Stimulated activated CD8-positive, alpha-beta memory T cell treated with anti-CD3 and anti-CD28 coated beads, Interleukin-2, amount 100 ng/mL, for 1 hour (primary cell): Measurements from ENCODE around the gene HSD3B1.
"Not testable (repeated sequence)": the region's sequence is repeated elsewhere in the genome, so short reads cannot be mapped to it uniquely, and the experiment has no call there.

ENCODE experiments used
- DNase-seq, 2 donors: peaks; one replicate each; pipeline ENCODE4 v3.0.0-alpha.2; 2020; ENCODE audit warnings: low read depth in 2 of 2

Gene HSD3B1

DNA sequence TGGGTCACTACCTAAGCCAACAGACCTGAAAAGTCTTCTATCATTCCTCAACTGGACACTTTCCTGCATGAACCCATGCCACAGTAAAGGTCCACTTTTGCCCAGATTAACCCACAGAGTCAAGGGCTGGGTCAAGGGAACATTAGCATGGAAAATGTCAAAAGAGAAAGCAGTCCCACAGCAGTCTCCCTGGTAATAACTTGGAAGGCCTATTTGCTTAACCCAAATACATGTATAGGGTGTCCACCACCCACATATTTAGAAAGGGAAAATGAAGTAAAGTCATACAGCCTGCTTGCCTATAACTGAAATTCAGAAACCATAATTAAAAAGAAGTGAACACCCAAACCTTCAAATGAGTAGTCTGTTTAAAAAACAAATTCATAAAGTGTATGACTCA is 16.1 kb upstream of the HSD3B1 start:
- DNase-seq: no peak

GRCh38 chr1:119492763-119493162 is 14.2 kb upstream of the HSD3B1 start:
- DNase-seq: no peak

GRCh38 chr1:119504831-119505230 is 2.2 kb upstream of the HSD3B1 start:
- no peak for DNase-seq

DNA sequence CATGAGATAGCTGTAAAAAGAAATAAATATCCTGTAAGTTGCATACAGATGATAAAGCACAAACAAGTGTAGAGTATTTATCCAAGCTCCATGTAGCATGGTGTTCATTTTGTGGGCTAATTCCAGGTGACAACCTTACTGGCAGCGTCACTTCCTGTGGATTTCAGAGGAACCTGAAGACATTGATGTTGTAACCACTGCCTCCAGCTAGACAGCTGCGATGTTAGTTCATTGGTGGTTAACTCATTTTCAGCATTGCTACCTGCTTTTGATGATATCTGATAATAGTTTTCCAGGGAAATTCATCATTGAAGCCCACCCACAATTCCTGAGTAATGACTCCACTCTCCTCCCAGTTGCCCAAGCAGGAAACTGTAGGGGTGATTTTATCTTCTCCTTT is 3.0 kb downstream of the HSD3B1 start:
- no peak for DNase-seq

GRCh38 chr1:119515221-119515620 is 8.2 kb downstream of the HSD3B1 start:
- no peak for DNase-seq

DNA sequence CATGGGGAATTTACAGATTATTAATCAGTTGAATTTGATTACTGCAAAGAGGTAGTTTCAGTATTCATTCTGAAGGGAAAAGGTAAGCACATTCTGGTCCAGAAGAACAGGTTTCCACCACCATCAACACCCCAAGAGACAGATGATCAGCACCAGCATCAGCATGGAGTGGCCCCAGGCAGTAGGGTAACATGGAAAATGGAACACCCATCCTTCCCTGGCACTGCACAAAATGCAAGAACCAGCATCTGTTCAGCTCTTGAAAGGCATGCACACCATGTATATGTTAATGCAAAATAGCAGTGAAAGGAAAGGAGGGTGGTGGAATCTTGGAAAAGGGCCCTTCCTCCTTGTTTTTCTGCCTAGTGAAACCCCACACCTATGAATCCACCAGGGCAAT is 9.2 kb downstream of the HSD3B1 start:
- DNase-seq: no peak

DNA sequence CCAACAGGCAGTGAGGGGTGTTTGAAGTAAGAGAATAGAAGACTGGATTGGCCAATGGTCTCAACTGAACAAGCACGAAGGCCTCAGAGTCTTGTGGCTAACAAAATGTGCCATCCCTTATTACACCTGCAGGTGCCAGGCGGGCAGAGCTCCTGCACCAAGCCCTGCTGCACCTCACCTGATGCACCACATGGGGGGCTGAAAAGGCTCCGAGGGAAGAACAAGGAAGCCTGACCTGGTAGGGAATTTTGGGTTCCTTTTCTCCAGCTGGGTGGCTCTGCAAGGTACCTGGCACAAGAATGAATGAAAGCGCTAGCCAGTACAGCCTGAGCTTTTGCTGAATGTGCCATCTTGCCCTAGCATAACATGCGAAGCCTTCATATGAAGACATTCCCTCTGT is 9.7 kb downstream of the HSD3B1 start:
- no peak for DNase-seq

- not testable (repeated sequence) for DNase-seq
These were observed 10.7 kb downstream of the HSD3B1 start for GRCh38 chr1:119517667-119518066.

GRCh38 chr1:119531606-119532323 is 24.8 kb downstream of the HSD3B1 start:
- DNase-seq: no peak

- DNase-seq: no peak
These were observed 25.4 kb downstream of the HSD3B1 start for GRCh38 chr1:119532324-119532910.

- no peak for DNase-seq
These were observed 28.4 kb downstream of the HSD3B1 start for GRCh38 chr1:119535381-119535780.

DNA sequence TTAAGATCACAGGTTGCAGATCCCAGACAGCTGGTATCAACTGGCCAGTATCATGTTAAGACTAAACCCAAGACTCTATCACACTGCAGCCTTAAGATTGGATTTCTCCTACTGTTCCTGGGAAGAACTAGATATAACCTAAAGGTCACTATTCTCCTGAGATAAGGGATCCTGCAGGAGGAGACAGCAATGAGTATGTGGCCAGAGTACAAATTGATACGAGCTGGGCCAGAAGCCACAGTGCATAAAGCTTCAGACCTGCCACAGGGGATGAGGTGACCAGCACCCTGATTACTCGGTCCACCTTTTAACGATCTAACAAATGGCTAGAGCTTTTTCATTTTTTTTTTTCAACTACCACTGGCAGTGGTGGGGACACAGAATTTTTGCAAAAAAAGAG is 31.0 kb downstream of the HSD3B1 start:
- DNase-seq: no peak

DNA sequence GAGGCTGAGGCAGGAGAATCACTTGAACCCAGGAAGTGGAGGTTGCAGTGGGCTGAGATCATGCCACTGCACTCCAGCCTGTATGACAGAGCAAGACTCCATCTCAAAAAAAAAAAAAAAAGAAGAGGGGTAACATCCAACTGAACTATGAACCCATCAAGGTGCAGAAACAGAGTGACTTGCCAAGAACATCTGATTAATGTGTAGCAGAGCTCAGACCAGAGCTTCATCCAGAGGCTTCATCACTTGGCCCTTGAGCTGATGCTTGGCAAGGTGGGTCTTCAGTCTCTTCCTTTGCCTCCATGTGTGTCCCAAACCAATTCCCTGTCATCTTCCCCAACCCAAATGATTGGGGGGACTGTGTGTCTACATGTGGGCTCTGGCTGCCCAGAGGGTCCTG is 32.6 kb downstream of the HSD3B1 start:
- DNase-seq: no peak

DNA sequence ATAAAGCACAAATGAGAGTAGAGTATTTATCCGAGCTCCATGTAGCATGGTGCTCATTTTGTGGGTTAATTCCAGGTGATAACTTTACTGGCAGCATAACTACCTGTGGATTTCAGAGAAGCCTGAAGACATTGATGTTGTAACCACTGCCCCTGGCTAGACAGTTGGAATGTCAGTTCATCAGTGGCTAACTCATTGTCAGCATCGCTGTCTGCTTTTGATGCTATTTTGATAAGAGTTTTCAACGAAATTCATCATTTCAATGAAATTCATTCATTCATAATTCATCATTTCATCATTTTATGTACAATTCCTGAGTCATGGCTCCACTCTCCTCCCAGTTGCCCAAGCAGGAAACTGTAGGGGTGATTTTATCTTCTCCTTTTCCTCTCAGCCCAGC is 34.4 kb downstream of the HSD3B1 start:
- no peak for DNase-seq

DNA sequence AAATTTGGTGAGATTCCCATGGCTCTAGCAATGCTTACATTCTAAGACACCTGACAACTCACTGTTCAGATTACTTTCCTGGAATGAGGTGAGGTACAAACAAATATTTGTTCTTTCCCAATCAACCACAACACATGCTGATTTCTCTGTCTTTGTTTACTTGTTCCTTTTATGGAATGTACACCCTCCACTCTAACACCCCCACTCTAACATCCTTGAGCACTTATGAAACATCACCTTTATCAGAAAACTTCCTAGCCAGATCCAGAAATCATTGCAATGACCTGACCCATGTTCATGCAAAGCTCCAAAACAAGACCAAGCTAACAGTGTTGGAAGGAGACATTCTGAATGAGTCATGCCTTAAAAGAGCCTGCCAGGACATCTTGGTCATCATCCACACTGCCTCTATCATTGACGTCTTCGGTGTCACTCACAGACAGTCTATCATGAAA is 35.5 kb downstream of the HSD3B1 start:
- DNase-seq: no peak

- DNase-seq: no peak
These were observed 37.3 kb downstream of the HSD3B1 start for GRCh38 chr1:119544165-119544762.

- no peak for DNase-seq
These were observed 39.6 kb downstream of the HSD3B1 start for GRCh38 chr1:119546641-119547040.

- DNase-seq: no peak
These were observed 40.3 kb downstream of the HSD3B1 start for GRCh38 chr1:119547306-119547705.

- DNase-seq: no peak
These were observed 40.8 kb downstream of the HSD3B1 start for GRCh38 chr1:119547805-119548204.

DNA sequence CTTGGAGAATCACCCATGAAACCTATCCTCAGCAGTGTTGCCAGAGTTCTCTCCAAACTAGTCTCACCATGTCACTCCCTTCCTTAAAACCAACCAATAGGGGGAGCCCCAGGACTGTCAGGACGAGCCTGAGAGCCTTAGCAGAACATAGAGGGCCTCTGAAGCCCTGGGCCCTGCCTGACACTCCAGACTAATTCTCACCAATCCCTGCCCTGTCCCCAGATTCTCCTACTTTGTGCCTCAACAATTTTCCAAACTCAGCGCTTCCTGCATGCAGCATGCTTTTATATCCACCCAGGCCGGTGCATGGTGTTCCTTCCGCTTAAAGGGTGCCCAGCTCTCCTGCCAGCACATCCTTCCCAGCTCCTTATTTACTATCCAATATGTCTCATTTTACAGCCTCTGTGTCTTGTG is 42.7 kb downstream of the HSD3B1 start:
- DNase-seq: no peak

- no peak for DNase-seq
These were observed 43.4 kb downstream of the HSD3B1 start for GRCh38 chr1:119550381-119550780.

- DNase-seq: no peak
These were observed 44.2 kb downstream of the HSD3B1 start for GRCh38 chr1:119551218-119551617.

- not testable (repeated sequence) for DNase-seq
These were observed 45.6 kb downstream of the HSD3B1 start for GRCh38 chr1:119552656-119553055.
